Brain microvascular endothelial cell (primary cell): Measurements from ENCODE around the gene SLC4A5.
"Not testable (repeated sequence)": the region's sequence is repeated elsewhere in the genome, so short reads cannot be mapped to it uniquely, and the experiment has no call there.

Experiments used
- DNase-seq: peaks from one replicate; pipeline ENCODE4 v3.0.0-alpha.2; 2020
- H3K27ac ChIP-seq: fragments of 250-450 bp; sonication (Bioruptor Pico); 2 replicates; pipeline ENCODE4 v1.5.1; 2020; ENCODE audit warnings: mild to moderate bottlenecking, moderate library complexity
- H3K27me3 ChIP-seq: fragments of 250-450 bp; sonication (Bioruptor Pico); replicated peaks from 2 replicates; pipeline ENCODE4 v1.5.1; 2020; ENCODE audit warnings: mild to moderate bottlenecking
- H3K36me3 ChIP-seq: fragments of 250-450 bp; sonication (Bioruptor Pico); replicated peaks from 2 replicates; pipeline ENCODE4 v1.5.1; 2020; ENCODE audit warnings: mild to moderate bottlenecking
- H3K4me3 ChIP-seq: 2 replicates; pipeline ENCODE4 v1.5.1; 2011; ENCODE audit warnings: low read depth, mild to moderate bottlenecking, control low read depth, low read length, moderate library complexity
- CTCF ChIP-seq: IDR thresholded peaks from 2 replicates; pipeline ENCODE4 v1.5.1; 2011; ENCODE audit warnings: low read depth, mild to moderate bottlenecking, moderate library complexity, low read length, control low read depth, inconsistent platforms; ENCODE audit errors: missing control alignments
- in situ Hi-C: cut with HindIII; loops from 2 replicates; pipeline ENCODE4 v1.10.0; 2017; ENCODE audit warnings: low sequenced_read_pairs, low pct_ligation_motif_present

SLC4A5 gene

DNA sequence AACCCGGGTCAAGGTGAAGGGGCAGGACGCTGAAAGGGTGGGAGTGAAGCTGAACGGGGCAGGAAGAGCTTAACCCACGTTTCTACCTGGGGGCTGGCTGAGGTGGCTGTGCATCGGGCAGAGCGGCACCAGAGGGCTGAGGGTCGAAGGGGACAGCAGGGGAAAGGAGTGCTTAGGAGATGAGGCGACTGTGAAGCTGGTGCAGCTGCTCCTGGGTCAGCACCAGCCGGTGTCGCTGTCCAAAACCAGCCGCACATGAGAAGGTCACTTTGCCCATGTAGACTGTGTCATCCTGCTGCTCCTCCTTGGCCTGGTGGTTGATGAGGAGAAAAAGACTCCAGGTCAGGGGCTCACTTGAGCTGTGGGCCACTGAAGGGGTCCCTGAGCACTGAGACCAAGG lies 18.1 kb upstream of the SLC4A5 start:
- in situ Hi-C loops, result no loop called here
- Histone ChIP-seq H3K36me3 (peaks cover 79% of the 10 kb centered on the region), H3K27me3 (no peaks in the 10 kb centered on the region), H3K4me3 (no peak overlapping the region), H3K27ac (no peak overlapping the region)
- DNase-seq, result no peak
- no peak for TF ChIP-seq CTCF

DNA sequence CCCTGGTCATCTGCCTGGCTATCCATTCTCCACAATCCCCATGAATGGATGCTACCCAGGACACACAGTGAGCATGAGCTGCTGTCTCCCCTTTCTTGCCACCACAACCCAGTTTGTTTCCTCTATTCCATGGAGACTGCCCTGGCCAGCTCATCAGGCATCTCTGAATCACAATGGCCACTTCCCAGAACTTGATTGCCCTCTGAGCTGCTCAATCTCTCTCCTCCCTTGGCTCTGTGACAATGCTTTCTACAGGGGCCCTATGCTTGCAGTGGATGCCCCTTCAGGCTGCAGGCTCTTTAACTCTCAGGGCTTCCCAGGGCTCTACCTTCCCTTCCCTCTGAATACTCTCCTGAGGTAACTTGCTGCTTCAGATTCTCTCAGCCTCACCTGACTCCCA lies 14.4 kb upstream of the SLC4A5 start:
- in situ Hi-C loops, result no loop called here
- Histone ChIP-seq H3K27ac (no peak overlapping the region), H3K27me3 (no peaks in the 10 kb centered on the region), H3K4me3 (no peak overlapping the region), H3K36me3 (peaks cover 47% of the 10 kb centered on the region)
- no peak for TF ChIP-seq CTCF
- no peak for DNase-seq

- no peaks in the 10 kb centered on the region for H3K27me3 ChIP-seq
- H3K4me3 ChIP-seq, result no peak overlapping the region
- no peak overlapping the region for H3K27ac ChIP-seq
- TF ChIP-seq CTCF, result no peak
- no peak for DNase-seq
- in situ Hi-C loops, result no loop called here
- no peaks in the 10 kb centered on the region for H3K36me3 ChIP-seq
Measured at GRCh38 chr2:74349889-74350288, 6.7 kb upstream of the SLC4A5 start.

GRCh38 chr2:74347742-74348141 lies 4.5 kb upstream of the SLC4A5 start:
- no peak overlapping the region for H3K4me3 ChIP-seq
- H3K27ac ChIP-seq, result no peak overlapping the region
- no peaks in the 10 kb centered on the region for H3K27me3 ChIP-seq
- no peaks in the 10 kb centered on the region for H3K36me3 ChIP-seq
- no peak for DNase-seq
- TF ChIP-seq CTCF, result no peak
- in situ Hi-C loops, result no loop called here

DNA sequence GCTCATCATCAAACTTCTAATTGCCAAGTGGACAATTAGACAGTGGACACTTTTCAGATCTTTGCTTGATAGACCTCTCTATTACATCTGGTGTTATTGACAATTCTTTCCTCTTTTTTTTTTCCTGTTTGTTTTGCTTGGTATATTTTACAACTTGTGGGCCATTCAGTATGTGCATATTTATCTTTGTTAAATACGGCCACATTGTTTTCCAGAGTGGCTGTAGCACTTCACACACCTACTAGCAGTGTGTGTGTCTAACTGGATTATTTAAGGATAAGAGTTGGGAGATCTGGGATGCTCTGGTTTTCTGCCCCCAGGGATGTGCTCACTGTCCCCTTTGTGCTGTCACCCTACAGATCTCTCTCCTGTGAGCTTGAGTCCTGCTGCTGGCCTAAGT lies 4.1 kb upstream of the SLC4A5 start:
- TF ChIP-seq CTCF, result no peak
- H3K4me3 ChIP-seq, result no peak overlapping the region
- H3K36me3 ChIP-seq, result no peaks in the 10 kb centered on the region
- H3K27ac ChIP-seq, result no peak overlapping the region
- no peaks in the 10 kb centered on the region for H3K27me3 ChIP-seq
- no peak for DNase-seq
- in situ Hi-C loops, result no loop called here

DNA sequence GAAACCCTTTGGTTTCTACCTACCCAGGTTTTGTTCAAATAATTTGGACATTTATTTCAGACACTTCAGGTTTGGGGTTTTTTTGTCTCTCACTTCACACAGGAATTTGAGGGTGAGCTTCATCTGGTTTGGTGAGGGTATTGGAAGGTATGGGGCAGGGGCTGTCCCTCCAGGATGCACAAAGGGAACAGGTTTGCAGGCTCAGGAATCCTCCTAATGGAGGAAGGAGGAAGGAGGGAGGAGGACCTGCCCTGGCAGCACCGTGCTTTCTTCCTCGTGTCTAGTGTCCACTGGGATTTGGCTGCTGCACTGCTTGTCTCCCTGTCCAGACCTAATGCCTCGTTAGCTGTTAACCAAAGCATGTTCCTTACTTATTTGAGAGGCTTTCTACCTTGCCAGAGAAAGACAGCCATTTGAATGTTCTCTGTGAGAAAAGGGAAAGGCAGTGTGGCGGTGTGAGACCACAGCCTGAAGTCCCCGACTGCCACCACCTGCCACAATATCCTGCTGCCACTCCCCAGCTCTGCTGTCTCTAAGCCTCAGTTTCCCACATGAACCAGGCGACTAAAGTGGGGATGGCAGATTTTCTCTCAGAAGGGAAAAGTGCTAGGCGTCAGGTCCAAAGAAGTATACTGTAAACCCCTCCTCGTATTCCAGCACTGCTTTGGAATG lies 2.2 kb upstream of the SLC4A5 start:
- no peak for TF ChIP-seq CTCF
- no peak for DNase-seq
- H3K36me3 ChIP-seq, result no peaks in the 10 kb centered on the region
- H3K27ac ChIP-seq, result no peak overlapping the region
- H3K4me3 ChIP-seq, result no peak overlapping the region
- no peaks in the 10 kb centered on the region for H3K27me3 ChIP-seq
- in situ Hi-C loops, result no loop called here

GRCh38 chr2:74336227-74336626 lies 7.0 kb downstream of the SLC4A5 start:
- in situ Hi-C loops, H3K36me3 ChIP-seq, H3K27me3 ChIP-seq, H3K27ac ChIP-seq, H3K4me3 ChIP-seq, DNase-seq: not testable (repeated sequence)
